NT2/D1 (cell line): ENCODE measurements around the gene DCP1A.

Source experiments
- SUZ12 ChIP-seq: IDR thresholded peaks from 2 replicates; pipeline ENCODE4 v1.6.1; 2011; ENCODE audit not compliant: insufficient read length, insufficient read depth; ENCODE audit errors: extremely low read depth
- YY1 ChIP-seq: IDR thresholded peaks from 2 replicates; pipeline ENCODE4 v1.6.1; 2011; ENCODE audit not compliant: insufficient read length, insufficient read depth
- ZNF274 ChIP-seq: IDR thresholded peaks from 2 replicates; pipeline ENCODE4 v1.6.1; 2011; ENCODE audit warnings: mild to moderate bottlenecking, low read depth, low read length

GRCh38 chr3:53377794-53378193 lies 30.5 kb upstream of the DCP1A start:
- TF ChIP-seq SUZ12 (no peak), ZNF274 (no peak), YY1 (no peak)
